ENCODE data around the gene EMP2.
"Not testable (repeated sequence)": the region's sequence is repeated elsewhere in the genome, so short reads cannot be mapped to it uniquely, and the experiment has no call there.

DNA sequence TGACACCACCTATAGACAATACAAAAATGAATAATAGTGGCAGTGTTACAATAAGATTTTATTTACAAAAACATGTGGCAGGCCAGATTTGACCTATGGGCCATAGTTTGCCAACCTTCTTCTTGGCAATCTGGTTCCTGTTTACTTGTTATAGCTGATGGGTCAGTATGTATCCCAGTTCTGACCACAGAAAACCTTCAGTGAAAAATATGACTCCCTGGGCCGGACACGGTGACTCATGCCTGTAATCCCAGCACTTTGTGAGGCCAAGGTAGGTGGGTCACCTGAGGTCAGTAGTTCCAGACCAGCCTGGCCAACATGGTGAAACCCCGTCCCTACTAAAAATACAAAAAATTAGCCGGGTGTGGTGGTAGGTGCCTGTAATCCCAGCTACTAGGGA is 46.8 kb downstream of the EMP2 start:
- TF ChIP-seq CTCF (conservative IDR thresholded peaks at IDR 0.05 in 1 of 2, IDR thresholded peaks at IDR 0.05 in 1 of 2; ENCODE audit: extremely low read depth in 1 of 2, insufficient read depth in 1 of 2, low read depth in 1 of 2, low read length in 2 of 2); EZH2 (IDR thresholded peaks at IDR 0.05; ENCODE audit: borderline replicate concordance, low read length): not testable (repeated sequence)

Data from mammary epithelial cell (primary cell).